H1 (cell line): ENCODE measurements around the gene SPTBN4. TPM values are rescaled to one million over a fixed set of nuclear protein-coding genes. Genes with fewer than 3 reads are reported as not detected.

Experiments used
- CTCF ChIA-PET: fragments of 300-600 bp; sonication (Branson Sonifier 250); formaldehyde crosslinking; loops from one replicate; lab custom pipeline; 2021; ENCODE audit not compliant: partially characterized antibody; lab: Charles Lee
- POLR2A ChIA-PET: fragments of 300-600 bp; sonication (Branson Sonifier 250); formaldehyde crosslinking; loops from one replicate; lab custom pipeline; 2021; ENCODE audit warnings: inconsistent platforms; ENCODE audit not compliant: partially characterized antibody; lab: Charles Lee
- DNase-seq, 2 experiments: peaks; one replicate each; pipeline versions ENCODE4 v3.0.0 to v3.0.0-alpha.2; 2010 to 2022; ENCODE audit warnings: low spot score in 2 of 2, low read depth in 1 of 2, mixed read lengths in 1 of 2
- FAIRE-seq: peaks from 2 replicates; lab custom pipeline; 2011; peaks lifted over from hg19 to GRCh38; lab: Jason Lieb, UNC
- H2AFZ ChIP-seq: 2 replicates; pipeline ENCODE4 v1.8.1; 2012; ENCODE audit warnings: low read length, inconsistent platforms
- H2AK5ac ChIP-seq: 2 replicates; pipeline ENCODE4 v1.6.1; 2013; ENCODE audit warnings: low read depth, low read length
- H2BK120ac ChIP-seq: replicated peaks from 2 replicates; pipeline ENCODE3; 2013; ENCODE audit warnings: low read depth, low read length, inconsistent platforms
- H2BK12ac ChIP-seq: 2 replicates; pipeline ENCODE4 v1.6.1; 2013; ENCODE audit warnings: low read depth, low read length
- H2BK15ac ChIP-seq: 2 replicates; pipeline ENCODE4 v1.6.1; 2013; ENCODE audit warnings: low read length
- H2BK20ac ChIP-seq: 2 replicates; pipeline ENCODE4 v1.6.1; 2013; ENCODE audit warnings: low read length
- H2BK5ac ChIP-seq: 2 replicates; pipeline ENCODE4 v1.6.1; 2013; ENCODE audit warnings: low read depth, low read length
- H3K14ac ChIP-seq: 2 replicates; pipeline ENCODE4 v1.6.1; 2013; ENCODE audit warnings: inconsistent platforms; ENCODE audit not compliant: insufficient read length
- H3K18ac ChIP-seq: 2 replicates; pipeline ENCODE4 v1.6.1; 2013; ENCODE audit warnings: low read length; ENCODE audit errors: extremely low read depth
- H3K23ac ChIP-seq: 2 replicates; pipeline ENCODE4 v1.6.1; 2013; ENCODE audit warnings: inconsistent platforms; ENCODE audit not compliant: insufficient read length
- H3K23me2 ChIP-seq: 2 replicates; pipeline ENCODE4 v1.6.1; 2013; ENCODE audit warnings: low read depth, low read length
- H3K27ac ChIP-seq: 2 replicates; pipeline ENCODE4 v1.6.1; 2011; ENCODE audit warnings: low read depth, low read length, inconsistent platforms
- H3K27me3 ChIP-seq, 4 experiments: replicated peaks in 1 of 4; 1 replicate in 1 of 4; 2 replicates in 3 of 4; pipeline versions ENCODE4 v1.6.1 to v1.8.1; 2011 to 2013; ENCODE audit warnings: low read length in 3 of 4, mild to moderate bottlenecking in 3 of 4, inconsistent platforms in 2 of 4, mixed read lengths in 2 of 4, moderate library complexity in 1 of 4; ENCODE audit not compliant: control insufficient read depth in 3 of 4, insufficient read depth in 3 of 4; ENCODE audit errors: extremely low read depth in 1 of 4
- H3K36me3 ChIP-seq, 4 experiments: 2 replicates each; pipeline versions ENCODE4 v1.6.1 to v1.8.1; 2011 to 2013; ENCODE audit warnings: mild to moderate bottlenecking in 4 of 4, low read length in 3 of 4, moderate library complexity in 2 of 4, control low read depth in 1 of 4, inconsistent platforms in 1 of 4; ENCODE audit not compliant: insufficient read depth in 4 of 4, control insufficient read depth in 2 of 4
- H3K4ac ChIP-seq: replicated peaks from 2 replicates; pipeline ENCODE3; 2013; ENCODE audit warnings: low read length, low read depth, mixed read lengths, inconsistent platforms; ENCODE audit not compliant: insufficient read length
- H3K4me1 ChIP-seq, 4 experiments: replicated peaks in 1 of 4; 1 replicate in 1 of 4; 2 replicates in 3 of 4; pipeline versions ENCODE4 v1.6.1 to v1.8.1; 2011 to 2013; ENCODE audit warnings: low read length in 3 of 4, inconsistent platforms in 2 of 4, mixed read lengths in 1 of 4; ENCODE audit not compliant: insufficient read depth in 4 of 4, control insufficient read depth in 3 of 4
- H3K4me2 ChIP-seq, 2 experiments: 2 replicates each; pipeline versions ENCODE4 v1.6.1 to v1.8.1; 2011 to 2013; ENCODE audit warnings: low read depth in 2 of 2, low read length in 2 of 2, control low read depth in 1 of 2, inconsistent platforms in 1 of 2, mild to moderate bottlenecking in 1 of 2; ENCODE audit not compliant: insufficient read depth in 1 of 2
- H3K4me3 ChIP-seq, 4 experiments: fragments of 200-600, 300-600 bp in 1 of 4; sonication (generic), shearing (Covaris generic), sonication (Bioruptor Twin) in 1 of 4; 2 replicates each; pipeline versions ENCODE4 v1.5.1 to v1.8.1; 2011 to 2016; ENCODE audit warnings: low read length in 4 of 4, low read depth in 3 of 4, control low read depth in 2 of 4, inconsistent platforms in 2 of 4, mild to moderate bottlenecking in 2 of 4, mixed read lengths in 1 of 4, moderate library complexity in 1 of 4; ENCODE audit not compliant: insufficient read depth in 2 of 4; ENCODE audit errors: extremely low read depth in 1 of 4
- H3K56ac ChIP-seq: replicated peaks from 2 replicates; pipeline ENCODE3; 2013; ENCODE audit warnings: low read depth, mild to moderate bottlenecking, mixed read lengths, low read length, inconsistent platforms; ENCODE audit not compliant: insufficient read length
- H3K79me1 ChIP-seq: 2 replicates; pipeline ENCODE4 v1.6.1; 2013; ENCODE audit warnings: low read depth, low read length, control low read depth
- H3K79me2 ChIP-seq, 2 experiments: 2 replicates each; pipeline versions ENCODE4 v1.6.1 to v1.8.1; 2012 to 2013; ENCODE audit warnings: low read length in 2 of 2, mild to moderate bottlenecking in 2 of 2, inconsistent platforms in 1 of 2; ENCODE audit not compliant: insufficient read depth in 2 of 2, control insufficient read depth in 1 of 2
- H3K9ac ChIP-seq, 4 experiments: replicated peaks in 1 of 4; 1 replicate in 1 of 4; 2 replicates in 3 of 4; pipeline versions ENCODE4 v1.6.1 to v1.8.1; 2011 to 2013; ENCODE audit warnings: low read depth in 3 of 4, low read length in 3 of 4, control low read depth in 2 of 4, mild to moderate bottlenecking in 2 of 4, moderate library complexity in 2 of 4, inconsistent platforms in 1 of 4; ENCODE audit errors: extremely low read depth in 1 of 4
- H3K9me3 ChIP-seq, 2 experiments: 2 replicates each; pipeline versions ENCODE4 v1.6.1 to v1.8.1; 2012 to 2013; ENCODE audit warnings: mild to moderate bottlenecking in 2 of 2, moderate library complexity in 2 of 2, control low read depth in 1 of 2, inconsistent platforms in 1 of 2, low read depth in 1 of 2, low read length in 1 of 2, mixed read lengths in 1 of 2; ENCODE audit not compliant: insufficient read depth in 2 of 2
- H4K20me1 ChIP-seq, 2 experiments: replicated peaks in 1 of 2; 2 replicates each; pipeline versions ENCODE3 to v1.8.1; 2011 to 2013; ENCODE audit warnings: inconsistent platforms in 2 of 2, low read length in 2 of 2, mild to moderate bottlenecking in 1 of 2; ENCODE audit not compliant: insufficient read depth in 2 of 2, control insufficient read depth in 1 of 2
- H4K5ac ChIP-seq: 2 replicates; pipeline ENCODE4 v1.6.1; 2013; ENCODE audit warnings: low read length, low read depth, mixed read lengths, inconsistent platforms; ENCODE audit not compliant: insufficient read length
- H4K8ac ChIP-seq: 2 replicates; pipeline ENCODE4 v1.8.0; 2013; ENCODE audit warnings: mild to moderate bottlenecking, moderate library complexity, low read length, inconsistent platforms; ENCODE audit not compliant: insufficient read depth; ENCODE audit errors: extremely low read depth
- H4K91ac ChIP-seq: replicated peaks from 2 replicates; pipeline ENCODE3; 2013; ENCODE audit warnings: low read length, mixed read lengths, inconsistent platforms; ENCODE audit not compliant: insufficient read length
- CEBPB ChIP-seq: IDR thresholded peaks from 2 replicates; pipeline ENCODE4 v1.6.1; 2012; ENCODE audit warnings: low read depth, low read length
- CREB1 ChIP-seq: IDR thresholded peaks from 2 replicates; pipeline ENCODE4 v1.6.1; 2012; ENCODE audit warnings: inconsistent platforms
- CTBP2 ChIP-seq: IDR thresholded peaks from 2 replicates; pipeline ENCODE4 v1.7.0; 2011; ENCODE audit warnings: borderline replicate concordance, mild to moderate bottlenecking, moderate library complexity, mixed read lengths, low read length; ENCODE audit not compliant: insufficient read depth, insufficient read length
- HDAC6 ChIP-seq: IDR thresholded peaks from one replicate; pipeline ENCODE4 v1.7.1; 2012; ENCODE audit warnings: low read depth, mild to moderate bottlenecking, inconsistent platforms, low read length, moderate library complexity
- KDM1A ChIP-seq: fragments of 200-600, 300-600 bp; sonication (generic); IDR thresholded peaks from 2 replicates; pipeline ENCODE4 v1.7.1; 2016; ENCODE audit warnings: mild to moderate bottlenecking, low read length, borderline replicate concordance
- WGBS, 2 experiments: shearing (Covaris generic) in 1 of 2; methylation state at CpG; one replicate each; pipeline versions ENCODE4 v1.1.6 to v1.1.7; 2013 to 2015; ENCODE audit warnings: low lambda C conversion rate in 2 of 2, mixed read lengths in 2 of 2, inconsistent platforms in 1 of 2, low coverage in 1 of 2, missing lambda C conversion rate in 1 of 2; ENCODE audit not compliant: insufficient replicate concordance in 2 of 2, insufficient coverage in 1 of 2, insufficient read length in 1 of 2; ENCODE audit errors: extremely low coverage in 1 of 2, missing lambda C conversion rate in 1 of 2; 5-methylcytosine and 5-hydroxymethylcytosine counted together
- polyA plus RNA-seq, 7 experiments: library from polyadenylated mRNA; depleted of rRNA in 3 of 7; stranded (reverse) in 5 of 7; unstranded in 2 of 7; fragments of >200 nt in 5 of 7; fragments of 200-250 nt in 2 of 7; gene quantifications; 1 replicate in 5 of 7; 2 replicates in 1 of 7; 4 replicates in 1 of 7; pipeline versions ENCODE4 v1.2.1 to v1.2.3, GENCODE V29; 2011 to 2013; ENCODE audit warnings: missing spikeins in 2 of 7, mixed read lengths in 2 of 7
- total RNA-seq: library from RNA; stranded (reverse); fragmentation: NEBNext Ultra II Directional; extraction: Animal tissue kit (Norgen Biotek cat#: 25700); gene quantifications from 2 replicates; pipeline ENCODE4 v1.2.1, GENCODE V29; 2021

SPTBN4 gene
- total and polyA plus RNA-seq, 2 of the 8 experiments (the other 6 are each of a cell fraction or from before 2014, with no cell fraction given): 1.9 to 3.0 TPM

DNA sequence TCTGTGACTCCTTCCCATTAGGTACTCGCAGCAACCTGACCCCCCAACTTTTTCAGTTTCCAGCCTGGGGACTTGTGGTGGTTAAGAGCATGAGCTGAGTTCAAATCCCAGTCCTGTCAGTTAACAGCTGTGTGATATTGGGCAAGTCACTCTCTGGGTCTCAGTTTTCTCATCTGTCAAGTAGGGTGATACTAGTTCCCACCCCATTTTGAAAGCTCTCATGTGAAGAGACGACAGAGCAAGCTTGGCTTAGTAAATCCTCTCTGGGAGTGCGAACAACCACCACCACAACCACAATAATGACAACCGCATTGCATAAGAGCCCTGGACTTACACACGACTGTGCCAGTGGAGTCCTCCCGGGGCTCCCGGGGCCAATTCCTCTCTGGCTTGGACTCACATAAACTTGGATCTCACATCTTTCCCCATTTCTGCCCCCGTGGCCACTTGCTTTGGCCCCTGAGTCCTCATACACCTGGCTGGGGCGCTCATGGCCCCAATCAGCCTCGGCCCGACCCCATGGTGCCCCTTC lies 1.7 kb upstream of the SPTBN4 start:
- Histone ChIP-seq H2AK5ac (no peak overlapping the region), H2BK12ac (0 out of 2 replicates have a peak overlapping the region, but pooled peaks have one; percentile 90), H3K79me2 (no peaks in the 10 kb centered on the region), H2BK15ac (0 out of 2 replicates have a peak overlapping the region, but pooled peaks have one; percentile 0), H3K27ac (no peak overlapping the region), H3K4ac (no peak overlapping the region), H3K4me1 (peaks cover 0 to 15% (median 8%) of the 10 kb centered on the region in 4 experiments; a peak in 6 of 7 replicates), H3K4me2 (peak overlapping the region; percentile 68 to 72), H3K4me3 (peak overlapping the region; percentile 47 to 86 (median 70)), H2AFZ (no peak overlapping the region), H3K9me3 (no peaks in the 10 kb centered on the region), H3K56ac (no peak overlapping the region), H3K9ac (peak overlapping the region in 2 of 4 experiments; percentile 48 to 78; a peak in 1 of 7 replicates), H3K23me2 (peaks cover 8% of the 10 kb centered on the region), H3K36me3 (no peaks in the 10 kb centered on the region), H3K23ac (no peak overlapping the region), H4K91ac (no peak overlapping the region), H3K14ac (no peak overlapping the region), H4K20me1 (peaks cover 4 to 8% of the 10 kb centered on the region in 2 experiments), H4K5ac (no peak overlapping the region), H3K79me1 (no peaks in the 10 kb centered on the region), H3K27me3 (peaks cover 12 to 28% (median 22%) of the 10 kb centered on the region in 4 experiments), H3K18ac (peak overlapping the region; percentile 95; the same call in 1 of the 2 replicates), H2BK5ac (peak overlapping the region; percentile 91; the same call in 1 of the 2 replicates), H2BK20ac (no peak overlapping the region), H4K8ac (peak overlapping the region; percentile 45; the same call in 1 of the 2 replicates), H2BK120ac (no peak overlapping the region)
- ChIA-PET CTCF (interaction anchor here (0.6 to 7.9 kb wide), 33 partner anchors 9 to 160 kb away, joined by 3 to 49 read pairs (median 7); partner anchors contain the start of genes PRX and SERTAD1), POLR2A (interaction anchor here (1.0 to 5.3 kb wide), 5 partner anchors 14 to 45 kb away, joined by 3 to 25 read pairs (median 5); partner anchors contain the start of gene SERTAD3)
- TF ChIP-seq HDAC6 (no peak), CEBPB (0 out of 2 replicates have a peak, but pooled peaks have one; percentile 35), CREB1 (no peak), CTBP2 (no peak), KDM1A (peak; percentile 76)
- FAIRE-seq (no peak), DNase-seq (no peak)
- 37% methylated on average over 11 of the region's 11 CpGs; no CpG with 5 or more reads in 1 of the 2 experiments for WGBS, 2 experiments
